ENCODE measurements around the gene SCAMP1.

- TF ChIP-seq, protein P1, sequence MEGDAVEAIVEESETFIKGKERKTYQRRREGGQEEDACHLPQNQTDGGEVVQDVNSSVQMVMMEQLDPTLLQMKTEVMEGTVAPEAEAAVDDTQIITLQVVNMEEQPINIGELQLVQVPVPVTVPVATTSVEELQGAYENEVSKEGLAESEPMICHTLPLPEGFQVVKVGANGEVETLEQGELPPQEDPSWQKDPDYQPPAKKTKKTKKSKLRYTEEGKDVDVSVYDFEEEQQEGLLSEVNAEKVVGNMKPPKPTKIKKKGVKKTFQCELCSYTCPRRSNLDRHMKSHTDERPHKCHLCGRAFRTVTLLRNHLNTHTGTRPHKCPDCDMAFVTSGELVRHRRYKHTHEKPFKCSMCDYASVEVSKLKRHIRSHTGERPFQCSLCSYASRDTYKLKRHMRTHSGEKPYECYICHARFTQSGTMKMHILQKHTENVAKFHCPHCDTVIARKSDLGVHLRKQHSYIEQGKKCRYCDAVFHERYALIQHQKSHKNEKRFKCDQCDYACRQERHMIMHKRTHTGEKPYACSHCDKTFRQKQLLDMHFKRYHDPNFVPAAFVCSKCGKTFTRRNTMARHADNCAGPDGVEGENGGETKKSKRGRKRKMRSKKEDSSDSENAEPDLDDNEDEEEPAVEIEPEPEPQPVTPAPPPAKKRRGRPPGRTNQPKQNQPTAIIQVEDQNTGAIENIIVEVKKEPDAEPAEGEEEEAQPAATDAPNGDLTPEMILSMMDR (tag by site-specific recombination; IDR thresholded peaks at IDR 0.05), result no peak
- TF ChIP-seq ZNF792 (tag by site-specific recombination; IDR thresholded peaks at IDR 0.05), result no peak
- TF ChIP-seq, protein P2, sequence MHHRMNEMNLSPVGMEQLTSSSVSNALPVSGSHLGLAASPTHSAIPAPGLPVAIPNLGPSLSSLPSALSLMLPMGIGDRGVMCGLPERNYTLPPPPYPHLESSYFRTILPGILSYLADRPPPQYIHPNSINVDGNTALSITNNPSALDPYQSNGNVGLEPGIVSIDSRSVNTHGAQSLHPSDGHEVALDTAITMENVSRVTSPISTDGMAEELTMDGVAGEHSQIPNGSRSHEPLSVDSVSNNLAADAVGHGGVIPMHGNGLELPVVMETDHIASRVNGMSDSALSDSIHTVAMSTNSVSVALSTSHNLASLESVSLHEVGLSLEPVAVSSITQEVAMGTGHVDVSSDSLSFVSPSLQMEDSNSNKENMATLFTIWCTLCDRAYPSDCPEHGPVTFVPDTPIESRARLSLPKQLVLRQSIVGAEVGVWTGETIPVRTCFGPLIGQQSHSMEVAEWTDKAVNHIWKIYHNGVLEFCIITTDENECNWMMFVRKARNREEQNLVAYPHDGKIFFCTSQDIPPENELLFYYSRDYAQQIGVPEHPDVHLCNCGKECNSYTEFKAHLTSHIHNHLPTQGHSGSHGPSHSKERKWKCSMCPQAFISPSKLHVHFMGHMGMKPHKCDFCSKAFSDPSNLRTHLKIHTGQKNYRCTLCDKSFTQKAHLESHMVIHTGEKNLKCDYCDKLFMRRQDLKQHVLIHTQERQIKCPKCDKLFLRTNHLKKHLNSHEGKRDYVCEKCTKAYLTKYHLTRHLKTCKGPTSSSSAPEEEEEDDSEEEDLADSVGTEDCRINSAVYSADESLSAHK (tag by site-specific recombination; IDR thresholded peaks at IDR 0.05), result no peak
- no peak for TF ChIP-seq TRIM28 (IDR thresholded peaks at IDR 0.05; ENCODE audit: borderline replicate concordance, low read length)
- TF ChIP-seq TCF7L2 (IDR thresholded peaks at IDR 0.05; ENCODE audit: borderline replicate concordance, low read depth, low read length), result no peak
- TF ChIP-seq, protein P3, sequence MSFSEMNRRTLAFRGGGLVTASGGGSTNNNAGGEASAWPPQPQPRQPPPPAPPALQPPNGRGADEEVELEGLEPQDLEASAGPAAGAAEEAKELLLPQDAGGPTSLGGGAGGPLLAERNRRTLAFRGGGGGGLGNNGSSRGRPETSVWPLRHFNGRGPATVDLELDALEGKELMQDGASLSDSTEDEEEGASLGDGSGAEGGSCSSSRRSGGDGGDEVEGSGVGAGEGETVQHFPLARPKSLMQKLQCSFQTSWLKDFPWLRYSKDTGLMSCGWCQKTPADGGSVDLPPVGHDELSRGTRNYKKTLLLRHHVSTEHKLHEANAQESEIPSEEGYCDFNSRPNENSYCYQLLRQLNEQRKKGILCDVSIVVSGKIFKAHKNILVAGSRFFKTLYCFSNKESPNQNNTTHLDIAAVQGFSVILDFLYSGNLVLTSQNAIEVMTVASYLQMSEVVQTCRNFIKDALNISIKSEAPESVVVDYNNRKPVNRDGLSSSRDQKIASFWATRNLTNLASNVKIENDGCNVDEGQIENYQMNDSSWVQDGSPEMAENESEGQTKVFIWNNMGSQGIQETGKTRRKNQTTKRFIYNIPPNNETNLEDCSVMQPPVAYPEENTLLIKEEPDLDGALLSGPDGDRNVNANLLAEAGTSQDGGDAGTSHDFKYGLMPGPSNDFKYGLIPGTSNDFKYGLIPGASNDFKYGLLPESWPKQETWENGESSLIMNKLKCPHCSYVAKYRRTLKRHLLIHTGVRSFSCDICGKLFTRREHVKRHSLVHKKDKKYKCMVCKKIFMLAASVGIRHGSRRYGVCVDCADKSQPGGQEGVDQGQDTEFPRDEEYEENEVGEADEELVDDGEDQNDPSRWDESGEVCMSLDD (tag by site-specific recombination; IDR thresholded peaks at IDR 0.05), result no peak
- TF ChIP-seq, protein P4, sequence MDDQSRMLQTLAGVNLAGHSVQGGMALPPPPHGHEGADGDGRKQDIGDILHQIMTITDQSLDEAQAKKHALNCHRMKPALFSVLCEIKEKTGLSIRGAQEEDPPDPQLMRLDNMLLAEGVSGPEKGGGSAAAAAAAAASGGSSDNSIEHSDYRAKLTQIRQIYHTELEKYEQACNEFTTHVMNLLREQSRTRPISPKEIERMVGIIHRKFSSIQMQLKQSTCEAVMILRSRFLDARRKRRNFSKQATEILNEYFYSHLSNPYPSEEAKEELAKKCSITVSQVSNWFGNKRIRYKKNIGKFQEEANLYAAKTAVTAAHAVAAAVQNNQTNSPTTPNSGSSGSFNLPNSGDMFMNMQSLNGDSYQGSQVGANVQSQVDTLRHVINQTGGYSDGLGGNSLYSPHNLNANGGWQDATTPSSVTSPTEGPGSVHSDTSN (CRISPR knock-in tag; IDR thresholded peaks at IDR 0.05), result no peak
- no peak for TF ChIP-seq KLF10 (tag by site-specific recombination; IDR thresholded peaks at IDR 0.05)
Observed at GRCh38 chr5:78506261-78507024, 146.0 kb downstream of the SCAMP1 start.
